ENCODE measurements around the gene EVL. TPM values are rescaled to one million over a fixed set of nuclear protein-coding genes. Genes with fewer than 3 reads are reported as not detected.
A peak's percentile ranks its signal among the peaks of the same experiment; 100 is the strongest.

The EVL gene
- total RNA-seq, 5 donors from 2014 or later (not counting 1 experiment from before 2014, with no cell fraction given) = 1,049 to 1,157 (median 1,125) TPM

DNA sequence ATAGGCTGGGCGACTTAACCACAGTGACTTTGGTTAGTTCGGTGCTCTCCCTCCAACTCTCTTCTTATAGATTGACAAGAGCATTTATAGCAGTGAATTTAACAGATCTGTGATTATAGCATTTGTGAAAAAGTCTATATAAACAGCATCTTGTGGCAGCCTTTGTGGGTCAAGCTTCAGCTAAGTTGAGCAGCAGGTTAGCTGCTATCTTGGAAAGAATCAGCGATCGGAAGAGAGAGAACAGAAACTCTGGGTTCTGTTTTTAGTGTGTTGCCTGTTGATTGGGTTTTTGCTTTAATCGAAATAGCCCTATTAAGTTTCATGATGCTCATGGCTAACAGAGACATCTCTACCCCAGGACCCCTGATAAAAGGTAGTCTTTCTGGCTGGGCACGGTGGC lies 20.2 kb downstream of the EVL start:
- H3K27me3 ChIP-seq (replicated peaks in 1 of 2; ENCODE audit: control insufficient read depth in 2 of 2, extremely low read depth in 1 of 2, insufficient read depth in 2 of 2, low read length in 1 of 2) = no peaks in the 10 kb centered on the region
- Mint-ChIP-seq H3K36me3 (peaks cover 68% of the 10 kb centered on the region), H3K9me3 (no peaks in the 10 kb centered on the region), H3K27ac (peak overlapping the region; percentile 95 to 97), H3K27me3 (no peaks in the 10 kb centered on the region), H3K4me1 (peaks cover 94 to 99% (median 97%) of the 10 kb centered on the region in 3 donors), H3K4me3 (peak overlapping the region in 2 of 3 donors; percentile 49 to 87)
- H3K4me1 ChIP-seq (ENCODE audit: control insufficient read depth in 1 of 2, extremely low read depth in 1 of 2, insufficient read depth in 2 of 2, low read length in 2 of 2) = peaks cover 70 to 71% of the 10 kb centered on the region in 2 experiments
- 57% methylated on average over 1 of the region's 6 CpGs for WGBS (ENCODE audit: insufficient coverage)
- DNase-seq = no peak
- peaks cover 2 to 81% of the 10 kb centered on the region in 2 donors for H3K36me3 ChIP-seq (ENCODE audit: control insufficient read depth in 2 of 2, extremely low read depth in 1 of 2, insufficient read depth in 1 of 2, low read length in 1 of 2)
- CTCF ChIA-PET = interaction anchor here (1.0 to 1.9 kb wide), 3 partner anchors 15 to 23 kb away, joined by 3 to 6 read pairs (median 3); partner anchors contain the start of gene EVL (in 1 of the 2)
- POLR2A ChIA-PET = interaction anchor here (1.1 to 2.4 kb wide), 2 partner anchors 14 to 15 kb away, joined by 3 to 7 read pairs; no protein-coding TSS in a partner anchor
- no peaks in the 10 kb centered on the region for H3K9me3 ChIP-seq
- no peak for ATAC-seq (replicated peaks in 1 of 4)
- H3K27ac ChIP-seq (ENCODE audit: low read length) = peak overlapping the region; percentile 60
- no peak overlapping the region for H3K4me3 ChIP-seq (ENCODE audit: control insufficient read depth in 1 of 2, extremely low read depth in 1 of 2, low read length in 1 of 2)

- Mint-ChIP-seq H3K36me3 (peaks cover 72% of the 10 kb centered on the region), H3K4me1 (peaks cover 94 to 99% (median 97%) of the 10 kb centered on the region in 3 donors), H3K9me3 (no peaks in the 10 kb centered on the region), H3K27me3 (no peaks in the 10 kb centered on the region), H3K4me3 (peak overlapping the region; percentile 43 to 87 (median 47)), H3K27ac (peak overlapping the region; percentile 95 to 97)
- no CpG with 5 or more reads among the region's 5 CpGs for WGBS (ENCODE audit: insufficient coverage)
- Histone ChIP-seq H3K4me1 (ENCODE audit: control insufficient read depth in 1 of 2, extremely low read depth in 1 of 2, insufficient read depth in 2 of 2, low read length in 2 of 2) (peaks cover 66 to 70% of the 10 kb centered on the region in 2 experiments), H3K4me3 (ENCODE audit: control insufficient read depth in 1 of 2, extremely low read depth in 1 of 2, low read length in 1 of 2) (no peak overlapping the region), H3K27ac (ENCODE audit: low read length) (peak overlapping the region; percentile 30), H3K27me3 (replicated peaks in 1 of 2; ENCODE audit: control insufficient read depth in 2 of 2, extremely low read depth in 1 of 2, insufficient read depth in 2 of 2, low read length in 1 of 2) (no peaks in the 10 kb centered on the region), H3K9me3 (no peaks in the 10 kb centered on the region), H3K36me3 (ENCODE audit: control insufficient read depth in 2 of 2, extremely low read depth in 1 of 2, insufficient read depth in 1 of 2, low read length in 1 of 2) (peaks cover 2 to 84% of the 10 kb centered on the region in 2 donors)
- no peak for ATAC-seq (replicated peaks in 1 of 4)
- ChIA-PET POLR2A (no interaction called here), CTCF (interaction anchor here in 1 of 2 donors (0.7 to 1.9 kb wide), 2 partner anchors 13 to 16 kb away, joined by 5 to 6 read pairs; no protein-coding TSS in a partner anchor)
- DNase-seq = no peak
Measured at GRCh38 chr14:100086361-100086760, 21.1 kb downstream of the EVL start.

- H3K9me3 Mint-ChIP-seq = no peaks in the 10 kb centered on the region
- H3K36me3 Mint-ChIP-seq = peaks cover 71% of the 10 kb centered on the region
- H3K4me3 ChIP-seq (ENCODE audit: control insufficient read depth in 1 of 2, extremely low read depth in 1 of 2, low read length in 1 of 2) = no peak overlapping the region
- no peak for DNase-seq
- no peaks in the 10 kb centered on the region for H3K27me3 ChIP-seq (replicated peaks in 1 of 2; ENCODE audit: control insufficient read depth in 2 of 2, extremely low read depth in 1 of 2, insufficient read depth in 2 of 2, low read length in 1 of 2)
- peaks cover 11 to 94% of the 10 kb centered on the region in 2 donors for H3K36me3 ChIP-seq (ENCODE audit: control insufficient read depth in 2 of 2, extremely low read depth in 1 of 2, insufficient read depth in 1 of 2, low read length in 1 of 2)
- no peaks in the 10 kb centered on the region for H3K9me3 ChIP-seq
- no CpG with 5 or more reads among the region's 3 CpGs for WGBS (ENCODE audit: insufficient coverage)
- CTCF ChIA-PET = interaction anchor here (0.5 to 1.0 kb wide), 3 partner anchors 15 to 111 kb away, joined by 3 to 5 read pairs (median 4); no protein-coding TSS in a partner anchor
- peak overlapping the region; percentile 80 to 95 for H3K27ac Mint-ChIP-seq
- POLR2A ChIA-PET = no interaction called here
- H3K4me1 ChIP-seq (ENCODE audit: control insufficient read depth in 1 of 2, extremely low read depth in 1 of 2, insufficient read depth in 2 of 2, low read length in 2 of 2) = peaks cover 68% of the 10 kb centered on the region in 2 experiments
- peaks cover 91 to 99% (median 95%) of the 10 kb centered on the region in 3 donors for H3K4me1 Mint-ChIP-seq
- ATAC-seq (replicated peaks in 1 of 4) = no peak
- H3K4me3 Mint-ChIP-seq = peak overlapping the region in 1 of 3 donors; percentile 87
- H3K27me3 Mint-ChIP-seq = no peaks in the 10 kb centered on the region
- no peak overlapping the region for H3K27ac ChIP-seq (ENCODE audit: low read length)
Measured at GRCh38 chr14:100088226-100088625, 23.0 kb downstream of the EVL start.

DNA sequence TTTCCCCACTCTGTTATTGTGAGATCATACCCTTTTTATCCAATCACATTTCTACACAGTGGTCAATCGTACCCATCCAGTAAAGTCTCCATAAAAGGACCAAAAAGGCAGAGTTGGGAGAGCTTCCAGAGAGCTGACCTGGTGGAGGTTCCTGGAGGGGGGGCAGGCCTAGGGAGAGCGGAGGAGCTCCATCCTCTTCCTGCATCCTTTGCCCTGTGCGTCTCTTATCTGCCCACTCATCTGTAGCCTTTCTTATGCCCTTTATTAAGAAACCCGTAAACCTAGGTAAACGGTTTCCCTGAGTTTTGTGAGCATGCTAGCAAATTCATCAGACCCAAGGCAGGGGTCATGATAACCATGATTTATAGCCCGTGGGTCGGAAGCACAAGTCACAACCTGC lies 26.2 kb downstream of the EVL start:
- H3K27me3 Mint-ChIP-seq = no peaks in the 10 kb centered on the region
- peaks cover 72% of the 10 kb centered on the region for H3K36me3 Mint-ChIP-seq
- peak overlapping the region; percentile 21 to 65 (median 56) for H3K4me3 Mint-ChIP-seq
- H3K27ac ChIP-seq (ENCODE audit: low read length) = peak overlapping the region; percentile 45
- peaks cover 93 to 98% (median 94%) of the 10 kb centered on the region in 3 donors for H3K4me1 Mint-ChIP-seq
- ChIA-PET CTCF (interaction anchor here in 1 of 2 donors (0.8 to 1.3 kb wide), 4 partner anchors 9 to 20 kb away, joined by 3 to 5 read pairs (median 3); no protein-coding TSS in a partner anchor), POLR2A (interaction anchor here (0.5 to 0.6 kb wide), 2 partner anchors 14 to 22 kb away, joined by 5 to 9 read pairs; no protein-coding TSS in a partner anchor)
- H3K4me3 ChIP-seq (ENCODE audit: control insufficient read depth in 1 of 2, extremely low read depth in 1 of 2, low read length in 1 of 2) = no peak overlapping the region
- peaks cover 11 to 95% of the 10 kb centered on the region in 2 donors for H3K36me3 ChIP-seq (ENCODE audit: control insufficient read depth in 2 of 2, extremely low read depth in 1 of 2, insufficient read depth in 1 of 2, low read length in 1 of 2)
- no peak for ATAC-seq (replicated peaks in 1 of 4)
- H3K27ac Mint-ChIP-seq = peak overlapping the region; percentile 83 to 87
- no peaks in the 10 kb centered on the region for H3K9me3 ChIP-seq
- WGBS (ENCODE audit: insufficient coverage) = 60% methylated on average over 4 of the region's 7 CpGs
- no peaks in the 10 kb centered on the region for H3K9me3 Mint-ChIP-seq
- peak in 1 of 35 experiments; percentile 6 for DNase-seq
- no peaks in the 10 kb centered on the region for H3K27me3 ChIP-seq (replicated peaks in 1 of 2; ENCODE audit: control insufficient read depth in 2 of 2, extremely low read depth in 1 of 2, insufficient read depth in 2 of 2, low read length in 1 of 2)
- H3K4me1 ChIP-seq (ENCODE audit: control insufficient read depth in 1 of 2, extremely low read depth in 1 of 2, insufficient read depth in 2 of 2, low read length in 2 of 2) = peaks cover 63 to 67% of the 10 kb centered on the region in 2 experiments

- Mint-ChIP-seq H3K36me3 (peaks cover 77% of the 10 kb centered on the region), H3K27me3 (no peaks in the 10 kb centered on the region)
Measured at GRCh38 chr14:100092832-100093231, 27.6 kb downstream of the EVL start.

GRCh38 chr14:100093319-100093718 lies 28.1 kb downstream of the EVL start:
- H3K4me3 ChIP-seq (ENCODE audit: control insufficient read depth in 1 of 2, extremely low read depth in 1 of 2, low read length in 1 of 2) = no peak overlapping the region
- H3K4me3 Mint-ChIP-seq = peak overlapping the region; percentile 22 to 81 (median 24)
- no peaks in the 10 kb centered on the region for H3K27me3 ChIP-seq (replicated peaks in 1 of 2; ENCODE audit: control insufficient read depth in 2 of 2, extremely low read depth in 1 of 2, insufficient read depth in 2 of 2, low read length in 1 of 2)
- peaks cover 76% of the 10 kb centered on the region for H3K36me3 Mint-ChIP-seq
- no peaks in the 10 kb centered on the region for H3K9me3 ChIP-seq
- ChIA-PET CTCF (interaction anchor here in 1 of 2 donors (3.1 kb wide), 1 partner anchor 15 kb away, joined by 7 read pairs; no protein-coding TSS in a partner anchor), POLR2A (no interaction called here)
- peaks cover 62 to 71% of the 10 kb centered on the region in 2 experiments for H3K4me1 ChIP-seq (ENCODE audit: control insufficient read depth in 1 of 2, extremely low read depth in 1 of 2, insufficient read depth in 2 of 2, low read length in 2 of 2)
- no peaks in the 10 kb centered on the region for H3K9me3 Mint-ChIP-seq
- peak overlapping the region; percentile 80 to 87 for H3K27ac Mint-ChIP-seq
- no peaks in the 10 kb centered on the region for H3K27me3 Mint-ChIP-seq
- H3K4me1 Mint-ChIP-seq = peaks cover 95 to 99% (median 95%) of the 10 kb centered on the region in 3 donors
- DNase-seq (peak in 9 of 35 experiments; percentile 40 to 66 (median 47)), ATAC-seq (replicated peaks in 1 of 4) (peak in 3 of 4 experiments; percentile 43 to 94 (median 51))
- 14% methylated on average over 1 of the region's 6 CpGs for WGBS (ENCODE audit: insufficient coverage)
- H3K36me3 ChIP-seq (ENCODE audit: control insufficient read depth in 2 of 2, extremely low read depth in 1 of 2, insufficient read depth in 1 of 2, low read length in 1 of 2) = peaks cover 9 to 96% of the 10 kb centered on the region in 2 donors
- peak overlapping the region; percentile 47 for H3K27ac ChIP-seq (ENCODE audit: low read length)

More at GRCh38 chr14:100092832-100093231, 27.6 kb downstream of the EVL start:
- H3K4me3 Mint-ChIP-seq = peak overlapping the region in 1 of 3 donors; percentile 81
- no CpG with 5 or more reads among the region's 1 CpG for WGBS (ENCODE audit: insufficient coverage)
- POLR2A ChIA-PET = no interaction called here
- peaks cover 95 to 99% (median 95%) of the 10 kb centered on the region in 3 donors for H3K4me1 Mint-ChIP-seq
- CTCF ChIA-PET = interaction anchor here (0.8 to 3.1 kb wide), 2 partner anchors 14 to 15 kb away, joined by 3 to 7 read pairs; no protein-coding TSS in a partner anchor
- H3K27ac Mint-ChIP-seq = peak overlapping the region; percentile 83 to 87
- DNase-seq (peak in 1 of 35 experiments; percentile 2), ATAC-seq (replicated peaks in 1 of 4) (no peak)
- Histone ChIP-seq H3K4me3 (ENCODE audit: control insufficient read depth in 1 of 2, extremely low read depth in 1 of 2, low read length in 1 of 2) (no peak overlapping the region), H3K4me1 (ENCODE audit: control insufficient read depth in 1 of 2, extremely low read depth in 1 of 2, insufficient read depth in 2 of 2, low read length in 2 of 2) (peaks cover 62 to 69% of the 10 kb centered on the region in 2 experiments), H3K36me3 (ENCODE audit: control insufficient read depth in 2 of 2, extremely low read depth in 1 of 2, insufficient read depth in 1 of 2, low read length in 1 of 2) (peaks cover 9 to 96% of the 10 kb centered on the region in 2 donors), H3K27ac (ENCODE audit: low read length) (peak overlapping the region; percentile 47), H3K27me3 (replicated peaks in 1 of 2; ENCODE audit: control insufficient read depth in 2 of 2, extremely low read depth in 1 of 2, insufficient read depth in 2 of 2, low read length in 1 of 2) (no peaks in the 10 kb centered on the region), H3K9me3 (no peaks in the 10 kb centered on the region)
- no peaks in the 10 kb centered on the region for H3K9me3 Mint-ChIP-seq

Measured in T-cell (primary cell).